ENCODE measurements around the gene MYOM3.

The MYOM3 gene

GRCh38 chr1:24048205-24048869, 63.6 kb downstream of the MYOM3 start:
- TF ChIP-seq EP300 (IDR thresholded peaks at IDR 0.05; ENCODE audit: borderline replicate concordance) (no peak), FOXM1 (IDR thresholded peaks at IDR 0.05; ENCODE audit: borderline replicate concordance, low read depth) (no peak), CREB1 (IDR thresholded peaks at IDR 0.05; ENCODE audit: low read depth) (no peak), MAX (IDR thresholded peaks at IDR 0.05) (no peak), ZBTB7A (IDR thresholded peaks at IDR 0.05; ENCODE audit: low read depth) (no peak), TCF12 (IDR thresholded peaks at IDR 0.05; ENCODE audit: low read depth) (no peak), TAF1 (IDR thresholded peaks at IDR 0.05; ENCODE audit: low read depth) (no peak), TEAD4 (IDR thresholded peaks at IDR 0.05) (no peak), RAD21 (IDR thresholded peaks at IDR 0.05; ENCODE audit: low read depth) (no peak), CEBPB (IDR thresholded peaks at IDR 0.05) (no peak), REST (IDR thresholded peaks at IDR 0.05; ENCODE audit: low read depth) (no peak), EGR1 (IDR thresholded peaks at IDR 0.05) (no peak), YY1 (IDR thresholded peaks at IDR 0.05; ENCODE audit: low read depth) (no peak), USF1 (IDR thresholded peaks at IDR 0.05) (no peak), NFIC (IDR thresholded peaks at IDR 0.05) (no peak)

- TF ChIP-seq EP300 (IDR thresholded peaks at IDR 0.05; ENCODE audit: borderline replicate concordance) (no peak), REST (IDR thresholded peaks at IDR 0.05; ENCODE audit: low read depth) (no peak), CEBPB (IDR thresholded peaks at IDR 0.05) (no peak), YY1 (IDR thresholded peaks at IDR 0.05; ENCODE audit: low read depth) (no peak), MAX (IDR thresholded peaks at IDR 0.05) (no peak), TEAD4 (IDR thresholded peaks at IDR 0.05) (no peak), NFIC (IDR thresholded peaks at IDR 0.05) (no peak), ZBTB7A (IDR thresholded peaks at IDR 0.05; ENCODE audit: low read depth) (no peak), FOXM1 (IDR thresholded peaks at IDR 0.05; ENCODE audit: borderline replicate concordance, low read depth) (no peak), TCF12 (IDR thresholded peaks at IDR 0.05; ENCODE audit: low read depth) (no peak), EGR1 (IDR thresholded peaks at IDR 0.05) (no peak), USF1 (IDR thresholded peaks at IDR 0.05) (no peak), RAD21 (IDR thresholded peaks at IDR 0.05; ENCODE audit: low read depth) (no peak), TAF1 (IDR thresholded peaks at IDR 0.05; ENCODE audit: low read depth) (no peak)
These were observed 64.8 kb downstream of the MYOM3 start for GRCh38 chr1:24047110-24047477.

- TF ChIP-seq RAD21 (IDR thresholded peaks at IDR 0.05; ENCODE audit: low read depth) (no peak), EGR1 (IDR thresholded peaks at IDR 0.05) (no peak), EP300 (IDR thresholded peaks at IDR 0.05; ENCODE audit: borderline replicate concordance) (no peak), NFIC (IDR thresholded peaks at IDR 0.05) (no peak), USF1 (IDR thresholded peaks at IDR 0.05) (no peak), FOXM1 (IDR thresholded peaks at IDR 0.05; ENCODE audit: borderline replicate concordance, low read depth) (no peak), REST (IDR thresholded peaks at IDR 0.05; ENCODE audit: low read depth) (no peak)
These were observed 66.2 kb downstream of the MYOM3 start for GRCh38 chr1:24045771-24046170.

Data from Ishikawa (cell line).